ENCODE measurements around the gene TMEM181.

TMEM181 gene

GRCh38 chr6:158564243-158565121, 4.6 kb downstream of the TMEM181 start:
- no peak for DNase-seq (ENCODE audit: low read depth)

GRCh38 chr6:158565122-158565429, 5.2 kb downstream of the TMEM181 start:
- DNase-seq (ENCODE audit: low read depth), result no peak

GRCh38 chr6:158565482-158566040, 5.7 kb downstream of the TMEM181 start:
- DNase-seq (ENCODE audit: low read depth), result no peak

- no peak for DNase-seq (ENCODE audit: low read depth)
Measured at GRCh38 chr6:158566207-158566818, 6.4 kb downstream of the TMEM181 start.

DNA sequence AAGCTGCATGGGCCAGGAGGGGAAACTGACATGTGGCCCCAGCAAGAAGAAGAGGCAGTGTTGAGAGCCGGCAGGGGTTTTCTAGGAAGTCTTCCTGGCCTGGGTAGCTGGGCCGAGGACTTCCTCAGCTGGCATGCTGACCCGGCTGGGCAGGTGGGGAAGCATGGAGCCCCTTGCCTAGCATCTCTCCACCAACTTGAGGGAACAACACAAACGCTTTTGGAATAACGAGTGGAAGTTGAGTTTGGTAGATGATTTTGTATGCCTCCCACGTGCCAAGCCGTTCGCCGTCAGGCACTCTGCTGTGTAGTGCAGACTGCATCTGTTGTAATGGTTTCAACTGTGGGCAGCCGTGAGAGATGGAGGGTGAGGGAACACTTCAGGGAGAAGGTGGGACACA, 7.3 kb downstream of the TMEM181 start:
- DNase-seq (ENCODE audit: low read depth), result no peak

DNA sequence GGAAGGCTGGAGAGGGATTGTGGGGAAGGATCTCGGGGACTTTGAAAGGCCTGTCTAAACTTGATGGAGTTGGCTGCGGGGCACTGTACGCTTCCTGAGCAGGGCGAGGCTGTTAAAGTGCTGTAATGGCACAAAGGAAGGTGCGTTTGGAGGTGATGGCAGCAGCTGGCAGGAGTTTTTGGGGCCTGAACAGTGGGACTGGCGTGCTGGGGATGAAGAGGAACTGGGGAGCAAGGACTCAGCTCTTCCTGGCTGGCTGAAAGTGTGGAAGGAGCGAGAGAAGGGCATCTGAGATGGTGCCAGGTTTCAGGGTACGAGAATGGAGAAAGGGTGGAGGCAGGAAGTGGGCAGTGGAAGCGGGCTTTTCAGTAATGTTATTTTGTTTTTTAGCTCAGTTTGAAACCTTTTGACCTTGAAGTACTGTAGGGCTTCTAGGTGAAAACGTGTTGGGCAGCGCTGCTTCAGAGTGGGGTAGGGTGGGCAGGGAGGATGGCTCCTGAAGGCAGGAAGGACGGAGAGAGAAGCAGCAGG, 8.0 kb downstream of the TMEM181 start:
- DNase-seq (ENCODE audit: low read depth), result no peak

DNA sequence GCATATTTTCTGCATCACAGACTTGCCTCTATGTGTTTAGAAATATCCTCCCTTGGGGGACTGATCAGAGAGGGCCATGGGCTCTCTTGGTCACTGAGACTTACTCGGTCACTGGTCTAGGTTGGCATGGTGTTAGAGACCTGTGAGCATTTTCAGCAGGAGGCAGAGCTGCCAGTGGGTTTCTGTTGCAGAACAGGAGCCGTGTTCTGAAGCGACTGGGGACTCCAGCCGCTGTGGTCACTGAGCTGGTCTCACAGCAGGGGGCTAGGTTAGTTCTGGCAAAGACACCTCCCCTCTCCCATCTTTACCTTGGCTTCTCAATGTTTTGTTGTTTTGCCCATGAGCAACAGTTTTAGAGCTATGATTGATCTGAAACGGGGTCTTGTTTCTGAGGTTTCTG, 8.7 kb downstream of the TMEM181 start:
- no peak for DNase-seq (ENCODE audit: low read depth)

DNA sequence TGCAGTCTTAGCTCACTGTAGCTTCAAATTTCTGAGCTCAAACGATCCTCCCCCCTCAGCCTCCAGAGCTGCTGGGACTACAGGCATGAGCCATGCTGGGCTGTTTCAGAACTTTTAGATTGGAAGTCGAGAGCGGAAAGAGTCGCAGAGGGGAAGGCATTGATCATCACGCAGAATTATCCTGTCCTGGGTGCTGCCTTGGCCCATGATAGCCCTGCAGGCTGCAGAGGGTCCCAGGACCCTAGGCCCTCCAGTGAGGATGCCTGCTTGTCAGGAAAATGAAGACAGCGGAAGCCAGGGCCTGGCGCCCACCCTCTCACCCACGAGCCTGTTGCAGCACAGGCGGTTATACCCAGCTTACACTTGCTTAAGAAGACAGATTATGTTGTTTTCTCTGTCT, 9.1 kb downstream of the TMEM181 start:
- DNase-seq (ENCODE audit: low read depth), result no peak

GRCh38 chr6:158570681-158570962, 10.7 kb downstream of the TMEM181 start:
- no peak for DNase-seq (ENCODE audit: low read depth)

DNA sequence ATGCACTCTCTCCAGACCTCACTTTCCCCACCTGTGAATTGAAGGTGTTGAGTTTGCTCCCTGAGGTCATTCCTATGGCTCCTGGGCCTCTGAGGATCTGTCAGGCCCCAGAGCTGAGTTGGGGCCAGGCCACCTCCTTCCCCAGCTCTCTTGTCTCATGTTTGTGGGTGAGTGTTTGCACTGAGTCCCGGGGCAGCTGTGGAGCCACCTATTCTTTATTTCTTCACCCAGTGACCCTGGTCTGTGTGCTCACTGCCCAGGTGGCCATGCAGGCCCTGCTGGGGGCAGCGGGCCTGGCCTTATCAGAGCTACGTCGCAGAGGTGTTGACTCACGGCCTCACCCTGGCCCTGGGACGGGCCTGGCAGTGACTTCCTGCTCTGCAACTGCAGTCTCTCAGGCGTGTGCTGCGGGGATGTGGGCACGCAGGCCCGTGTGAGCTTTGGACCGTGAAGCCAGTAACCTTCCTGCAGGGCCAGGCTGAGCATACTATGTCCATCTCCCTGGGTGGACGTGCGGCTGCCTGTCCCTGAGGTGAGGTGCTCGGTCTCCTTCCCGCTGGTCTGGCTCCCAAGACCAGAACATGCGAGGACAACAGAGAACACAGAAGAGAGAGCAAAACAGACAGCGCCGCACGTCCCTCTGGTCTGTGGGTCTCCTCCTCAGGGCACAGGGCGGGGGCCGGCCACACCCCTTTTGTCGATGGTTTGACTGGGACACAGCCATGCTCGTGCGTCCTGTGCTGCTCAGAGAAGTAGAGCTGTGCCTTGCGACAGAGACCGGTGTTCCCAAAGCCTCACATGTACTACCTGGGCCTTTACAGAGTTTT, 12.1 kb downstream of the TMEM181 start:
- no peak for DNase-seq (ENCODE audit: low read depth)

- no peak for DNase-seq (ENCODE audit: low read depth)
Measured at GRCh38 chr6:158572653-158573541, 13.0 kb downstream of the TMEM181 start.

- no peak for DNase-seq (ENCODE audit: low read depth)
Measured at GRCh38 chr6:158573542-158573931, 13.6 kb downstream of the TMEM181 start.

- DNase-seq (ENCODE audit: low read depth), result no peak
Measured at GRCh38 chr6:158574800-158575199, 14.9 kb downstream of the TMEM181 start.

GRCh38 chr6:158575550-158575949, 15.7 kb downstream of the TMEM181 start:
- no peak for DNase-seq (ENCODE audit: low read depth)

DNA sequence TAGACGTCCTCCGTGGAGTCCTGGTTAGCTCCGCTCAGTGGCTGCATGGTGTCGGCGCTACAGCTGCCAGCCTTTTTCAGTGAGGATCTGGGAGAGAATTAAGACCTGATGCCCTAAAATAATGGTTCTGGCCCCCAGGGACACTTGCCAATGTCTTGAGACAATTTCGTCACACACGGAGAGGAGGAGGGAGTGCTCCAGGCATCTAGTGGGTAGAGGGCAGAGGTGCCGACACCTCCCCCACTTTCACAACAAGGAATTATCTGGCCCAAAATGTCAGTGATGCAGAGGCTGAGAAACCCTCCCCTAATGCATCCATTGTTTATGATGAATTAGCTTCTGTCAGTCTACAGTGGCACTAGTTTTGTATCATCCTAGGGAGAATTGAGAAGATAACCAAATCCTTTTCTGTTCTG, 24.4 kb downstream of the TMEM181 start:
- DNase-seq (ENCODE audit: low read depth), result no peak

- no peak for DNase-seq (ENCODE audit: low read depth)
Measured at GRCh38 chr6:158586652-158587051, 26.8 kb downstream of the TMEM181 start.

GRCh38 chr6:158589366-158589765, 29.5 kb downstream of the TMEM181 start:
- no peak for DNase-seq (ENCODE audit: low read depth)

DNA sequence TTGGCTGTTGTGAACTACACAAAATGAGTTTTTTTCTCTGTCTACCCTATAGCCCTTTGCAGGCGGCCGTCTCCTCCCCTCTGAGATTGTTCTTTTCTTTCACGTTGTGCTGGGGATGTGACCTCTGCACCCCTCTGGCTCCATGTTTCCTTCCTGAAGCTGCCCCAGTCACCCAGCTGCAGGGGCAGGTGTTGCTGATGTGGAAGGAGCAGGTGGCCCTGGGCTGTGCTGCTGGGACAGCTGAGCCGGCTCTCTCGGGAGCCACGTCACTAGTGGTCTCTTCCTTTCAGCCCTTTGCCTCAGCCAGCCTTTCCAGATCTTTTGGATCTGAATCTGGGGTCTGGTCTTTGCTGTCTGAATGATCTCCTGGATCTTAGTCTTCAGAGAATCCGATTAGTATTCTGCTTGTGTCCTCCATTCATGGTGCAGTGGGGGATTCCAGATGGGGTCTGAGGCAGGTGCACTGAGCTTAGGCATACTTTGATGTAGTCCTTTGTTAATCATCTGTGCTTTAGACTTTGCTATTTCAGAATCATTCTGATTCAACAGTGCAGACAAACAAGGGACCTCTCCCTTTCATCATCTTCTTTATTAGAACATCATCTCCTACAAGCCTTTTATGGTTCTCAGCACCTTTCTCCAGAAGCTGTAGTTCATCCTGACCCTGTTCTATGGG, 31.4 kb downstream of the TMEM181 start:
- DNase-seq (ENCODE audit: low read depth), result no peak

DNA sequence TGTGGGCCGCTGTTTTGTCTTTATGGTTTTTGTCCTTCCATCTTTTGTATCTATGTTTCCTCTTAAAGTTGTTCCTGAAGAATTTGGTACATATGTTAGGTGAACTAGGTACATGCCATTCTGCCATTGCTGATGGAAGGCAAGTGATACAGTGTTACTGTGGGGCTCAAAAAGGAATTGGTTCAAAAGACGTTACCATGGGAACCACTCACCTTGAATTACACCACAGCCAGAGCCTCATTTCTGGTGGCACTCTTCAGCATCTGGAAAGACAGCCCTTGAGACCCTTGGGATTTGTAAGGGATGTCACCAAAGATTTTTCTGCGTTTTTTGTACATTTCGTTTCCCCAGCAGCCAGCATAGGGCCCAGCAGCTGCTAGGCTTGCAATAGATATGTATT, 31.9 kb downstream of the TMEM181 start:
- DNase-seq (ENCODE audit: low read depth), result no peak

GRCh38 chr6:158593670-158594069, 33.8 kb downstream of the TMEM181 start:
- no peak for DNase-seq (ENCODE audit: low read depth)

DNA sequence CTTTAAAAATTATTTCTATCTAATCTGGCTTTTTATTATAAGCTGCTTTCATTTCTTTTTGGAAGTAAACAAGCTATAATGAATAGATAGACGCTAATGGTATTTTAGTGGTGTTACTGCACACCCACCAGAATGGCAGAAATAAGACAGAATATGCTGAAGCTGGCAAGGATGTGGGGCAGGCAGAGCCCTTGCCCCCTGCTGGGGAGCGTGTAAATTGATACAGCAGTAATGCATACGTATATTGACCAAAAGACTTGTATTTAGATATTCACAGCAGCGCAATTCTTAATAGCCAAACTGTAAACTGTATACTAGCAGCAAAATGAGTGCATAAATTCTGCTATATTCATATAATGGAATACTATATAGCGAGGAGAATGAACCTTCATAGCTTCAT, 35.3 kb downstream of the TMEM181 start:
- no peak for DNase-seq (ENCODE audit: low read depth)

Measured in stimulated activated CD8-positive, alpha-beta memory T cell treated with anti-CD3 and anti-CD28 coated beads, Interleukin-7, amount 100 ng/mL, for 24 hours (primary cell).